Lung (tissue), 12 donors: ENCODE results near the gene ZRANB1. TPM values are rescaled to one million over a fixed set of nuclear protein-coding genes. Genes with fewer than 3 reads are reported as not detected.

Experiments
- ATAC-seq: fragments of 200-7000 bp; cut with Tn5 transposase; one replicate; pipeline ENCODE4 v1.9.1; 2020; ENCODE audit warnings: moderate number of reproducible peaks; ENCODE audit not compliant: insufficient read depth, low FRiP score
- DNase-seq, 3 donors: peaks; one replicate each; pipeline ENCODE4 v3.0.0-alpha.2; 2013 to 2017
- H3K27ac ChIP-seq, 2 donors: one replicate each; pipeline ENCODE4 v1.5.1; 2013; ENCODE audit warnings: mild to moderate bottlenecking in 2 of 2, moderate library complexity in 2 of 2, control low read depth in 1 of 2, inconsistent platforms in 1 of 2, low read depth in 1 of 2, low read length in 1 of 2
- H3K27me3 ChIP-seq, 3 donors: one replicate each; pipeline ENCODE4 v1.5.1; 2013; ENCODE audit warnings: low read length in 2 of 3; ENCODE audit not compliant: control insufficient read depth in 3 of 3, insufficient read depth in 3 of 3
- H3K36me3 ChIP-seq, 4 donors: one replicate each; pipeline ENCODE4 v1.5.1; 2013; ENCODE audit warnings: low read length in 4 of 4, mild to moderate bottlenecking in 1 of 4, moderate library complexity in 1 of 4; ENCODE audit not compliant: control insufficient read depth in 4 of 4, insufficient read depth in 4 of 4
- H3K4me1 ChIP-seq, 5 donors: one replicate each; pipeline ENCODE4 v1.5.1; 2013; ENCODE audit warnings: low read length in 5 of 5, mild to moderate bottlenecking in 2 of 5, moderate library complexity in 1 of 5; ENCODE audit not compliant: control insufficient read depth in 5 of 5, insufficient read depth in 5 of 5
- H3K4me3 ChIP-seq: one replicate; pipeline ENCODE4 v1.5.1; 2013; ENCODE audit warnings: mild to moderate bottlenecking, control low read depth, moderate library complexity
- H3K9ac ChIP-seq, 2 donors: one replicate each; pipeline ENCODE4 v1.5.1; 2013; ENCODE audit warnings: low read length in 2 of 2, control low read depth in 1 of 2; ENCODE audit not compliant: insufficient read depth in 1 of 2
- H3K9me3 ChIP-seq, 4 donors: one replicate each; pipeline ENCODE4 v1.5.1; 2013; ENCODE audit warnings: low read length in 3 of 4, mild to moderate bottlenecking in 1 of 4, moderate library complexity in 1 of 4; ENCODE audit not compliant: control insufficient read depth in 4 of 4, insufficient read depth in 3 of 4
- WGBS, 2 donors: extraction: QIAGEN DNeasy Blood & Tissue Kit; methylation state at CpG; one replicate each; pipeline ENCODE4 v1.1.7; 2013; 5-methylcytosine and 5-hydroxymethylcytosine counted together
- polyA plus RNA-seq, 2 donors: library from polyadenylated mRNA; stranded (reverse); fragments of 200-250 nt; gene quantifications; one replicate each; pipeline ENCODE4 v1.2.1, GENCODE V29; 2013
- total RNA-seq, 2 donors: library from RNA; depleted of rRNA in 1 of 2; stranded (reverse); fragments of >200 nt in 1 of 2; gene quantifications; one replicate each; pipeline ENCODE4 v1.2.1, GENCODE V29; 2014 to 2021
- TF ChIP-seq, protein P1 (sequence below): IDR thresholded peaks from 2 replicates; pipeline ENCODE4 v1.5.1; 2012; ENCODE audit warnings: mild to moderate bottlenecking; ENCODE audit errors: control extremely low read depth, extremely low read depth
- donor health status: control.
- donor health status: control.
- donor health status: Bipolar disorder and iron deficiency.
- donor health status: healthy.
- donor health status: DM: yes; HTN: yes; CAD: no.

ZRANB1 gene
- total and polyA plus RNA-seq, 4 donors = 6.3 to 45.5 (median 10.8) TPM

DNA sequence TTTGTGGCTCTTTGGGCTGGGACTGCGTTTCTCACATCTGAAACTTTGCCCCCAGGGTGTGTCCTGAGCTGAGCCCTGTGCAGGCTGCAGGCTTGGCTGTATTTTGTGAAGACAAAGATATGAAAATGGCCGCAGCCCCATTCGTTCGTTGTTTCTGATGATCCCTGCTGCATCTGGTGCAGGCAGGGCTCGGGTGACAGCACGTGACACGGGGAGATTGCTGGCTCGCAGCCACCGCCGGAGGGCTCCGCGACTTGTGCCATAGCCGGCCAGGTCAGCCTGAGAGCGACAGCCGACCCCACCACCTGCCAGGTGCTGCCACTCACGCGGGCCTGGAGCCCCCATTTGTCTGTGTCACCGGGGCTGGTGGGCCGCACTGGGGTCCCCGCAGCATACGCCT is 81.3 kb downstream of the ZRANB1 start:
- DNase-seq = no peak
- H3K4me1 ChIP-seq = peaks cover 12 to 24% (median 18%) of the 10 kb centered on the region in 5 donors
- TF ChIP-seq, protein P1, sequence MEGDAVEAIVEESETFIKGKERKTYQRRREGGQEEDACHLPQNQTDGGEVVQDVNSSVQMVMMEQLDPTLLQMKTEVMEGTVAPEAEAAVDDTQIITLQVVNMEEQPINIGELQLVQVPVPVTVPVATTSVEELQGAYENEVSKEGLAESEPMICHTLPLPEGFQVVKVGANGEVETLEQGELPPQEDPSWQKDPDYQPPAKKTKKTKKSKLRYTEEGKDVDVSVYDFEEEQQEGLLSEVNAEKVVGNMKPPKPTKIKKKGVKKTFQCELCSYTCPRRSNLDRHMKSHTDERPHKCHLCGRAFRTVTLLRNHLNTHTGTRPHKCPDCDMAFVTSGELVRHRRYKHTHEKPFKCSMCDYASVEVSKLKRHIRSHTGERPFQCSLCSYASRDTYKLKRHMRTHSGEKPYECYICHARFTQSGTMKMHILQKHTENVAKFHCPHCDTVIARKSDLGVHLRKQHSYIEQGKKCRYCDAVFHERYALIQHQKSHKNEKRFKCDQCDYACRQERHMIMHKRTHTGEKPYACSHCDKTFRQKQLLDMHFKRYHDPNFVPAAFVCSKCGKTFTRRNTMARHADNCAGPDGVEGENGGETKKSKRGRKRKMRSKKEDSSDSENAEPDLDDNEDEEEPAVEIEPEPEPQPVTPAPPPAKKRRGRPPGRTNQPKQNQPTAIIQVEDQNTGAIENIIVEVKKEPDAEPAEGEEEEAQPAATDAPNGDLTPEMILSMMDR = no peak
- peaks cover 0 to 4% (median 0%) of the 10 kb centered on the region in 4 donors for H3K9me3 ChIP-seq
- no peaks in the 10 kb centered on the region for H3K27me3 ChIP-seq
- no peak overlapping the region for H3K4me3 ChIP-seq
- no peak overlapping the region for H3K9ac ChIP-seq
- ATAC-seq = no peak
- peaks cover 0 to 22% (median 10%) of the 10 kb centered on the region in 4 donors for H3K36me3 ChIP-seq
- H3K27ac ChIP-seq = no peak overlapping the region
- 90 to 96% methylated on average over 21 of the region's 21 CpGs for WGBS, 2 donors

DNA sequence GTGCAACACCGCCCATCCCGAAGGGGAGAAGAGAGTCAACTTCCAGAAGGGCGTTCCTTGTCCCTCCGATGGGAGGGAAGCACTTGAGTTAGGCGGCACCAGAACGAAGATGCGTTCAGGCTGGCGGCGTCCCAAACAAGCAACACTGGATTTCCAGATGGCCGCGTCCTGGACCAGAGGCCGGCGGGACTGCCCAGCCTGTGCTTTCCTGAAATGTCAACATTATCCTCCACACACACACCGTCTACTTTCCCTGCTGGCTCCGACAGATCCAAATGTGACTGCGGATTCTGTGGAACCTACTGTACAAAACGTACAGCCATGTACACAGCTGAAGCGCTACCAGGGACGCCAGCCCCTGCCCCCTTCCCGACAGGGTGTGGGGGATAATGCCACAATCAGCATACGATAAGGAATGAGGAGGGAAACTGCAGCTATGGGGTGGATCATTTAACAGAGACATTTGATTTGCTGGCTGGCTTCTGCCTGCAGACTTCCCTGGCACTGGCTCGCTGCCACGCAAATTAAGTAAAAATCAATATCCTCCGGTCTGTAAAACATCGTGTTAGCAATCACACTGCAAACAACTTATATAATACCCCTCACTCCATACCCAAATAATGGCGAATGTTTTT is 82.1 kb downstream of the ZRANB1 start:
- peak; percentile 50 to 55 (median 50) for DNase-seq
- WGBS, 2 donors = 61 to 74% methylated on average over 26 of the region's 26 CpGs
- Histone ChIP-seq H3K9me3 (peaks cover 0 to 4% (median 0%) of the 10 kb centered on the region in 4 donors), H3K4me3 (no peak overlapping the region), H3K9ac (peak overlapping the region; percentile 11 to 39), H3K27me3 (no peaks in the 10 kb centered on the region), H3K27ac (peak overlapping the region; percentile 14 to 23), H3K4me1 (peaks cover 10 to 24% (median 18%) of the 10 kb centered on the region in 5 donors), H3K36me3 (peaks cover 0 to 22% (median 10%) of the 10 kb centered on the region in 4 donors)
- TF ChIP-seq, protein P1 = no peak
- ATAC-seq = no peak

DNA sequence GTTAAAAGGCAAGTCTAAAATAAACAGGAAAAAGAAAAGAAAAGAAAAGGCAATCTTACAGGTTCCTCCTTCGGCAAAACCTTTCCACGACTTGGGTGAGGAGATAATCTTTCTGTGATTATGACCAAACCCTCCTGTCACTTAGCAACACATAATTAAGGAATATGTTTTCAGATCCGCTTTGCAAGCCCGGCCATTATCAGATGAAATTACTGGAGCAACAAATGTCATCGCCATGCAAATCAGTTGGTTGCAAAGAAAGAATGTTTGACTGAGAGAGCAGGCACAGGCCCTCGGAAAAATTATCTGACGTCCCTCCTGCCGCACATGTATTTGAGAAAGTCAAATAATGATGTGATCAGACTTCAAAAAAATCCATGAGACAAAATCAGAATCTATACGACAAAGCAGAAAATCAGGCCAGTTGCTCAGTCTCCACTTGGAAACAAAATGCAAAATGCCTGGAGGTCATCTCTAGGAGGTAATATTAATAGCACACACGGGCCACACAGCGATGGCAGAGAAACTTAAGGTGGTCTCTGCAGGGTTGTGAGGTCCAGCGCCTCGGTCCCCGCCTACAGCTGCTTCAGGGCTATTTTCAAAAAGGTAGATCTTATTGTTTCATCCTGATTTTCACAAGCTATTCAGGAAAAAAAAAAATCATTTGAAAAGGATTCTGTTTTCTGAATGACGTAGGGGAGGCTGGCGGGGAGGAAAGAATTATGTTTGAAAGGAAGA is 82.7 kb downstream of the ZRANB1 start:
- H3K4me1 ChIP-seq = peaks cover 11 to 24% (median 18%) of the 10 kb centered on the region in 5 donors
- DNase-seq (peak in 2 of 3 donors; percentile 45 to 50), ATAC-seq (no peak)
- peaks cover 0 to under 1% (median 0%) of the 10 kb centered on the region in 4 donors for H3K9me3 ChIP-seq
- peak overlapping the region in 1 of 2 donors; percentile 36 for H3K27ac ChIP-seq
- H3K36me3 ChIP-seq = peaks cover 0 to 22% (median 10%) of the 10 kb centered on the region in 4 donors
- TF ChIP-seq, protein P1 = no peak
- no peaks in the 10 kb centered on the region for H3K27me3 ChIP-seq
- H3K9ac ChIP-seq = peak overlapping the region; percentile 11 to 39
- H3K4me3 ChIP-seq = no peak overlapping the region
- WGBS, 2 donors = 69 to 76% methylated on average over 16 of the region's 16 CpGs
